GM12865 (cell line): ENCODE data around the gene STK36.

Experiments used
- DNase-seq: peaks from one replicate; pipeline ENCODE4 v3.0.0; 2010; ENCODE audit warnings: low read depth
- H3K4me3 ChIP-seq: 2 replicates; pipeline ENCODE4 v1.5.1; 2011; ENCODE audit warnings: mild to moderate bottlenecking, low read depth, low read length, control low read depth
- TF ChIP-seq, protein P1 (sequence below): IDR thresholded peaks from 2 replicates; pipeline ENCODE4 v1.5.1; 2011; ENCODE audit warnings: low read length, control low read depth, low read depth, inconsistent platforms; ENCODE audit not compliant: insufficient read depth; ENCODE audit errors: missing control alignments

The STK36 gene

GRCh38 chr2:218716070-218716469 is 44.2 kb downstream of the STK36 start:
- DNase-seq = no peak
- no peak overlapping the region for H3K4me3 ChIP-seq
- TF ChIP-seq, protein P1, sequence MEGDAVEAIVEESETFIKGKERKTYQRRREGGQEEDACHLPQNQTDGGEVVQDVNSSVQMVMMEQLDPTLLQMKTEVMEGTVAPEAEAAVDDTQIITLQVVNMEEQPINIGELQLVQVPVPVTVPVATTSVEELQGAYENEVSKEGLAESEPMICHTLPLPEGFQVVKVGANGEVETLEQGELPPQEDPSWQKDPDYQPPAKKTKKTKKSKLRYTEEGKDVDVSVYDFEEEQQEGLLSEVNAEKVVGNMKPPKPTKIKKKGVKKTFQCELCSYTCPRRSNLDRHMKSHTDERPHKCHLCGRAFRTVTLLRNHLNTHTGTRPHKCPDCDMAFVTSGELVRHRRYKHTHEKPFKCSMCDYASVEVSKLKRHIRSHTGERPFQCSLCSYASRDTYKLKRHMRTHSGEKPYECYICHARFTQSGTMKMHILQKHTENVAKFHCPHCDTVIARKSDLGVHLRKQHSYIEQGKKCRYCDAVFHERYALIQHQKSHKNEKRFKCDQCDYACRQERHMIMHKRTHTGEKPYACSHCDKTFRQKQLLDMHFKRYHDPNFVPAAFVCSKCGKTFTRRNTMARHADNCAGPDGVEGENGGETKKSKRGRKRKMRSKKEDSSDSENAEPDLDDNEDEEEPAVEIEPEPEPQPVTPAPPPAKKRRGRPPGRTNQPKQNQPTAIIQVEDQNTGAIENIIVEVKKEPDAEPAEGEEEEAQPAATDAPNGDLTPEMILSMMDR = no peak

DNA sequence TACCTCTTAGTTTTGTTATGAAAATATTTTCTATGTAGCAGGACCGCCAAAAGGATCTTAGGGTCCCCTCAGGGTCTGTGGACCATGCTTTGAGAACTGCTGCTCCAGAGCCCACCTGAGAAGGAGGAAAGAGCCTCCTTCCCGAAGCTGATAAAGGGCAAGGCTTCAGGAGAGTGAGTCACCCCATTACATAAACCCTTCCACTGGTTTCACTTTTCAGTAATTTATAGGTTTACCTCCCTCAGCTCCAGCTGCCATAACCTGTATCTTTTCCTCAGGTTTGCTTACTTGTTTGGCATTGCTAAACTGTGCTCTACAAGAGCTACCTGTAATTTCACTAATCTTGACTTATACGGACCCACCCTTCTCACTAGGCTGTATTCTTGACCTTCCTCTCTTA is 45.4 kb downstream of the STK36 start:
- no peak for DNase-seq
- H3K4me3 ChIP-seq = no peak overlapping the region
- TF ChIP-seq, protein P1 = no peak

- TF ChIP-seq, protein P1 = no peak
- no peak for DNase-seq
- no peak overlapping the region for H3K4me3 ChIP-seq
These were observed 46.2 kb downstream of the STK36 start for GRCh38 chr2:218718058-218718457.

DNA sequence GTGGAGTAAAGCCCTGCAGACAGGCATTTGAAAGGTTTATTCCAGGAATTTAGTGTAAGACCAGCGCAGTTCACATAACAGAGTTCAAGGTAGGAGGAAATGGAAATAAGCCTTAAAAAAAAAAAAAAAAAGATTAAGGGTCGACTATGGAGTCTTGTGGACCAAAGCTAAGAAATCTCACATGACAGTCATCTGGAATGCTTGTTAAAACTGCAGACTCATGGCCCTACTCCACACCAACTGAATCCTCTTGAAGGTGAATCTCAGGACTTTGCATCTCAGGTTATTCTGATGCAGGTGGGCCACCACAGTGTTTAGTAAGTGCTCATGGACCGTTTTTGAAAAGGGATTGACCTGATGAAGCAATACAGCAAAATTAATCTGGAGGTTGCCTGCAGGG is 47.6 kb downstream of the STK36 start:
- TF ChIP-seq, protein P1 = no peak
- H3K4me3 ChIP-seq = no peak overlapping the region
- no peak for DNase-seq

DNA sequence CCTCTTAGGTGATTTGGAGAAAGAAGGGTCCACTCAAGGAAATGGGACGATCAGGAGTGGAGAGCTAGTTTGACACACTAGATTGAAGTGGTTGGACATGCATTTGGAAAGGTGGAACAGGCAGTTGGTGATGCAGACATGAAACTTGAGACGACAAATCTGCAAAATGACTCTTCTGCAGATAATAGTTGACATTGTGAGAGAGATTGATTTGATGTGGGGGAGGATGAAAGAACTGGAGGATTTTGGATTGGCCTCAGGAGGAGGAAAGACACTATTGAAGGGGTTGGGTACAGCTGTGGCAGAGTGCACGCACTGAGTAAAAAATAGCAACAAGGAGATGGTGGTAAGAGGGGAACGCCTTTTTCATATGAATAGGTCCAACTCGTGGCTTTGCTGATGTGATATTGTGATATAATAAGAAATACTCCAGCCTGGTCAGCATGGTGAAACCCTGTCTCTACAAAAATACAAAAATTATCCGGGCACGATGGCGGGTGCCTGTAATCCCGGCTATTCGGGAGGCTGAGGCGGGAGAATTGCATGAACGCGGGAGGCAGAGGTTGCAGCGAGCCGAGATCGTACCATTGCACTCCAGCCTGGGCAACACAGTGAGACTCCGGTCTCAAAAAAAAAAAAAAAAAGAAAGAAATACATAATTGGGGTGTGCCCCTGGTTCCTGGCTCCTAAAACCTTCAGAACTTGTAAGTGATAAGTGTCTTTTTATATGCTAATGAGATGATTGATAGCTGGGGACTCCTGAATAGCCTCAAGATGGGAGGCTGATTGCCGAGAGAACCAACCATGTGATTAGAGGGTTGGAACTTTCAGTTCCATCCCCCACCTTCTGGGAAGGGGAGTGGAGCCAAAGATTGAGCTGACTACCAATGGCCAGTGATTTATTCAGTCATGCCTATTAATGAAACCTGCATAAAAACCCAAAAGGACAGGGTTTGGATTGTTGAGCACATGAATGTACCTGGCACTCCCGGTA is 48.5 kb downstream of the STK36 start:
- no peak overlapping the region for H3K4me3 ChIP-seq
- TF ChIP-seq, protein P1 = no peak
- DNase-seq = no peak

- no peak for DNase-seq
- no peak overlapping the region for H3K4me3 ChIP-seq
- TF ChIP-seq, protein P1 = no peak
These were observed 49.6 kb downstream of the STK36 start for GRCh38 chr2:218721488-218721887.
